CD4-positive, alpha-beta memory T cell (primary cell): ENCODE measurements around the gene RAPGEF1. TPM values are rescaled to one million over a fixed set of nuclear protein-coding genes. Genes with fewer than 3 reads are reported as not detected.

Experiments used
- CTCF ChIA-PET: fragments of 350-600 bp; sonication (Branson Sonifier 250); formaldehyde crosslinking; loops from one replicate; lab custom pipeline; 2021; ENCODE audit warnings: inconsistent platforms; ENCODE audit not compliant: partially characterized antibody; lab: Charles Lee
- POLR2A ChIA-PET: fragments of 350-600 bp; sonication (Branson Sonifier 250); formaldehyde crosslinking; loops from one replicate; lab custom pipeline; 2021; ENCODE audit not compliant: partially characterized antibody; lab: Charles Lee
- DNase-seq, 5 donors: peaks; one replicate each; pipeline versions ENCODE4 v3.0.0 to v3.0.0-alpha.2; 2020 to 2022; ENCODE audit warnings: mixed read lengths in 1 of 5
- H3K27ac ChIP-seq: one replicate; pipeline ENCODE4 v1.7.0; 2013; ENCODE audit warnings: low read depth, low read length
- H3K27me3 ChIP-seq: 2 replicates; pipeline ENCODE4 v1.7.0; 2013; ENCODE audit warnings: mild to moderate bottlenecking, low read length, moderate library complexity; ENCODE audit not compliant: insufficient read depth
- H3K36me3 ChIP-seq: 2 replicates; pipeline ENCODE4 v1.7.0; 2013; ENCODE audit warnings: mild to moderate bottlenecking, low read length, moderate library complexity; ENCODE audit not compliant: insufficient read depth
- H3K4me1 ChIP-seq: 2 replicates; pipeline ENCODE4 v1.7.0; 2013; ENCODE audit warnings: mild to moderate bottlenecking, low read length, moderate library complexity; ENCODE audit not compliant: insufficient read depth
- H3K4me3 ChIP-seq, 2 donors: one replicate each; pipeline ENCODE4 v1.7.0; 2013; ENCODE audit warnings: low read length in 2 of 2, mild to moderate bottlenecking in 1 of 2
- H3K9me3 ChIP-seq, 2 donors: one replicate each; pipeline ENCODE4 v1.7.0; 2013; ENCODE audit warnings: low read length in 2 of 2, control low read depth in 1 of 2; ENCODE audit not compliant: control insufficient read depth in 1 of 2
- H3K27ac Mint-ChIP-seq, 7 donors: one replicate each; pipeline ENCODE4 v1.8.0; 2020 to 2021; ENCODE audit warnings: mixed read lengths in 7 of 7, mild to moderate bottlenecking in 6 of 7, inconsistent platforms in 3 of 7, moderate library complexity in 3 of 7
- H3K27me3 Mint-ChIP-seq, 2 donors: one replicate each; pipeline ENCODE4 v1.8.0; 2020 to 2021; ENCODE audit warnings: mixed read lengths in 2 of 2
- H3K36me3 Mint-ChIP-seq, 2 donors: one replicate each; pipeline ENCODE4 v1.8.0; 2020 to 2021; ENCODE audit warnings: mixed read lengths in 2 of 2, inconsistent platforms in 1 of 2, mild to moderate bottlenecking in 1 of 2
- H3K4me1 Mint-ChIP-seq, 4 donors: one replicate each; pipeline ENCODE4 v1.8.0; 2020 to 2021; ENCODE audit warnings: mixed read lengths in 4 of 4, mild to moderate bottlenecking in 1 of 4
- H3K4me3 Mint-ChIP-seq, 8 donors: one replicate each; pipeline ENCODE4 v1.8.0; 2020 to 2021; ENCODE audit warnings: mixed read lengths in 8 of 8, mild to moderate bottlenecking in 7 of 8, moderate library complexity in 6 of 8, inconsistent platforms in 3 of 8
- H3K9me3 Mint-ChIP-seq, 8 donors: one replicate each; pipeline ENCODE4 v1.8.0; 2020 to 2021; ENCODE audit warnings: mixed read lengths in 8 of 8, mild to moderate bottlenecking in 5 of 8, inconsistent platforms in 3 of 8, moderate library complexity in 1 of 8
- intact Hi-C: fragments of 100-400 bp; cut with micrococcal nuclease; formaldehyde crosslinking; loops from one replicate; pipeline ENCODE4 v1.15.1; 2023
- polyA plus RNA-seq, 2 donors: library from polyadenylated mRNA; unstranded; fragments of 300-500 nt; fragmentation: Illumina TruSeq; gene quantifications; one replicate each; pipeline ENCODE4 v1.2.3, GENCODE V29; 2021
- total RNA-seq, 2 experiments: library from RNA; stranded (reverse); gene quantifications; one replicate each; pipeline ENCODE4 v1.2.3, GENCODE V29; 2021

RAPGEF1 gene
- total and polyA plus RNA-seq, 4 experiments from 2014 or later = 1.5 to 149 (median 76.2) TPM

DNA sequence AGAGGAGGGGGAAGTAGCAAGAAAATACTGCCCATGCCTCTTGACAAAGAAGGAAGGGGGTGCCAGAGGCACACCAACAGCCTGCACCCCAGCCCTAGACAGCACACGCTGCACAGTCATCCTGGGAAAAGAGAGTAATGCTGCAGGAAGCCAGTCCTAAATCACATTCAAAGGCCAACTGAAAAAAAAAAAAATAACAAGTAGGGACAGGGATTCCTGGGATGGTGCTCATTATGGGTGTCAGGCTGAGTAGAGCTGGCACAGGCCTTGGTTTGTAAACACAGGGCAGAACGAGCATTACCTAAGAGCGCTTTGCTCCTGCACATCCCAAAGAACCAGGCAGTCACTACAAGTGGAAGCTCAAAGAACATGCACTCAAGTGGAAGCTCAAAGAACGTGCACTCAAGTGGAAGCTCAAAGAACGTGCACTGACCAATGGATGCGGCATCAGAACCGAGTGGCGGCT lies 7.8 kb downstream of the RAPGEF1 start:
- peaks cover 79 to 98% (median 91%) of the 10 kb centered on the region in 4 donors for H3K4me1 Mint-ChIP-seq
- peaks cover 9 to 31% of the 10 kb centered on the region in 2 donors for H3K36me3 Mint-ChIP-seq
- no peak for DNase-seq
- intact Hi-C loops = loop anchor here (2.0 to 10.0 kb wide), 3 partner anchors 13 to 477 kb away; no protein-coding TSS in a partner anchor
- H3K27ac Mint-ChIP-seq = peak overlapping the region; percentile 89 to 98 (median 96)
- H3K4me3 Mint-ChIP-seq = peak overlapping the region; percentile 75 to 96 (median 85)
- H3K36me3 ChIP-seq = no peaks in the 10 kb centered on the region
- H3K4me3 ChIP-seq = peak overlapping the region in 1 of 2 donors; percentile 53
- no peaks in the 10 kb centered on the region for H3K27me3 ChIP-seq
- ChIA-PET CTCF (interaction anchor here (0.6 to 3.8 kb wide), 16 partner anchors 11 to 153 kb away, joined by 3 to 33 read pairs (median 4); no protein-coding TSS in a partner anchor), POLR2A (interaction anchor here (0.6 to 19.6 kb wide), 27 partner anchors 7 to 479 kb away, joined by 3 to 692 read pairs (median 7); partner anchors contain the start of gene RAPGEF1)
- no peaks in the 10 kb centered on the region for H3K27me3 Mint-ChIP-seq
- no peaks in the 10 kb centered on the region for H3K9me3 ChIP-seq
- H3K27ac ChIP-seq = peak overlapping the region; percentile 84
- H3K4me1 ChIP-seq = peaks cover 97% of the 10 kb centered on the region
- no peaks in the 10 kb centered on the region for H3K9me3 Mint-ChIP-seq

DNA sequence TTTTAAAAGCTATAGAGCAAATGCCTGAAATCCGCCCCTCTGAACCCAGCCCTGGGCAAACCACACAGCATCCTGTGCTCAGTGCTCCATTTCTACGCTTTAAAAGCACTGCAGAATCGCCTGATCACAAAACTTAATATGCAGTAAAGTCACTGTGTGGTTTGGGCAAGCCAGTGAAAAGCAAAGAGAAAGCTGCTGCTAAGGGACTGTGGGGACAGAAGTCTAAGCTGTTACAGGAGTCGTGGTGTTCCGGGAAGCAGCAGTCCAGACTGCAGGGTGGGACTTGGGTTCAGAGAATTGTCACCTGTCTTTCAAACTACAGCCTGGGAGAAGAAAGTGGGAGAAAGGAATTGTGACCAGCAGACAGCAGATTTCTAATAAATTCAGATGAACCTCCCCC lies 8.2 kb downstream of the RAPGEF1 start:
- DNase-seq = peak; percentile 56 to 69 (median 66)
- H3K36me3 ChIP-seq = no peaks in the 10 kb centered on the region
- Mint-ChIP-seq H3K36me3 (peaks cover 9 to 27% of the 10 kb centered on the region in 2 donors), H3K27ac (peak overlapping the region; percentile 89 to 98 (median 96)), H3K27me3 (no peaks in the 10 kb centered on the region), H3K4me1 (peaks cover 79 to 98% (median 90%) of the 10 kb centered on the region in 4 donors), H3K4me3 (peak overlapping the region; percentile 75 to 96 (median 85)), H3K9me3 (no peaks in the 10 kb centered on the region)
- H3K9me3 ChIP-seq = no peaks in the 10 kb centered on the region
- intact Hi-C loops = loop anchor here (2.0 to 10.0 kb wide), 3 partner anchors 13 to 477 kb away; no protein-coding TSS in a partner anchor
- ChIA-PET POLR2A (interaction anchor here (0.6 to 19.6 kb wide), 24 partner anchors 8 to 479 kb away, joined by 3 to 692 read pairs (median 8); partner anchors contain the start of gene RAPGEF1), CTCF (interaction anchor here (0.6 to 3.8 kb wide), 13 partner anchors 8 to 153 kb away, joined by 3 to 33 read pairs (median 5); partner anchors contain the start of gene RAPGEF1)
- H3K27me3 ChIP-seq = no peaks in the 10 kb centered on the region
- peak overlapping the region; percentile 84 for H3K27ac ChIP-seq
- peak overlapping the region in 1 of 2 donors; percentile 53 for H3K4me3 ChIP-seq
- H3K4me1 ChIP-seq = peaks cover 97% of the 10 kb centered on the region

DNA sequence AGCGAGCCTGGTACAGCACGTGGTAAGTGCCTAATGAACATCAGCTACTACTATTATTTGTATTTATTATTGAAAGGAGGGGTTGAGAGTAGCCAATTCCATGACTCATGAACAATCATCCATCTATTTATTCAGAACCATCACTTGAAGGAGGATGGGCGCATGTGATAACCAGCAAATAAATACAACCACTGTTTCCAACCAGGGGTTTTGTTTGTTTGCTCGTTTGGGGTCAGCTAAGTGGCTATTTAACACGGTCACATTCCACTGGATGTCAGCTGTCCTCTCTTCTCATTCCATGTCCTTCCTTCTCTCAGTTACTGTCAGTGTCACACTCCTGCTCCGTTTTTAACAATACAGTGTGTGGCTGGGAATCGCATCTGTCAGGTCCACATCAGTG lies 8.6 kb downstream of the RAPGEF1 start:
- no peaks in the 10 kb centered on the region for H3K27me3 ChIP-seq
- no peaks in the 10 kb centered on the region for H3K9me3 Mint-ChIP-seq
- intact Hi-C loops = loop anchor here (10.0 kb wide), 1 partner anchor 476 kb away; no protein-coding TSS in a partner anchor
- peaks cover 9 to 23% of the 10 kb centered on the region in 2 donors for H3K36me3 Mint-ChIP-seq
- peaks cover 77 to 98% (median 89%) of the 10 kb centered on the region in 4 donors for H3K4me1 Mint-ChIP-seq
- H3K4me1 ChIP-seq = peaks cover 97% of the 10 kb centered on the region
- CTCF ChIA-PET = interaction anchor here (0.6 to 3.8 kb wide), 12 partner anchors 8 to 152 kb away, joined by 3 to 33 read pairs (median 6); partner anchors contain the start of gene RAPGEF1
- H3K4me3 ChIP-seq = peak overlapping the region in 1 of 2 donors; percentile 53
- H3K9me3 ChIP-seq = no peaks in the 10 kb centered on the region
- H3K4me3 Mint-ChIP-seq = peak overlapping the region; percentile 75 to 96 (median 85)
- DNase-seq = no peak
- peak overlapping the region; percentile 89 to 98 (median 96) for H3K27ac Mint-ChIP-seq
- POLR2A ChIA-PET = interaction anchor here (0.6 to 19.6 kb wide), 22 partner anchors 8 to 358 kb away, joined by 3 to 692 read pairs (median 11); partner anchors contain the start of gene RAPGEF1
- H3K36me3 ChIP-seq = no peaks in the 10 kb centered on the region
- H3K27me3 Mint-ChIP-seq = no peaks in the 10 kb centered on the region
- H3K27ac ChIP-seq = peak overlapping the region; percentile 84

DNA sequence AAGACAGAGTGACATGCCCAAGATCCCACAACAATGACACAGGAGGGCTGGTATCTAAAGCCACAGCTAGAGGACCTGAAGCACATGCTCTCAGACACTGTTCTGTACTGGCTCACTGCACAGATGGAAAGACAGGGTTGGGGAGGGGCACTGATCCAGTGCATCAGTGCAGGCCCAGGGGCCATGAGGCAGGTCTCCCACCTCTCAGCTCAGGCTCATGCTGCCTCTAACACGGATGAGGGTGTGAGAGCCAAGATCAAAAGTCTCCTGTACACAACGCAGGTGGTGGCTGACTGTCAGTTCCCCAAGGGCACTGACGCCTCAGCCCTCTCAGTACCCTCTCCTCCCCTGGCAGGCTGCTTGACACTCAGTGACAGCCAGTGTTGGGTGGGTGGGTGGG lies 10.9 kb downstream of the RAPGEF1 start:
- intact Hi-C loops = loop anchor here (1.0 to 2.0 kb wide), 3 partner anchors 9 to 50 kb away; no protein-coding TSS in a partner anchor
- POLR2A ChIA-PET = interaction anchor here (0.9 to 19.6 kb wide), 11 partner anchors 9 to 143 kb away, joined by 4 to 692 read pairs (median 8); no protein-coding TSS in a partner anchor
- Mint-ChIP-seq H3K4me3 (peak overlapping the region; percentile 74 to 90 (median 82)), H3K4me1 (peaks cover 70 to 97% (median 85%) of the 10 kb centered on the region in 4 donors), H3K27ac (peak overlapping the region; percentile 89 to 99 (median 97)), H3K9me3 (no peaks in the 10 kb centered on the region), H3K36me3 (peaks cover 4 to 11% of the 10 kb centered on the region in 2 donors), H3K27me3 (no peaks in the 10 kb centered on the region)
- H3K27ac ChIP-seq = peak overlapping the region; percentile 99
- H3K27me3 ChIP-seq = no peaks in the 10 kb centered on the region
- peak; percentile 73 to 89 (median 78) for DNase-seq
- peak overlapping the region; percentile 9 to 40 for H3K4me3 ChIP-seq
- CTCF ChIA-PET = interaction anchor here (0.9 to 5.6 kb wide), 7 partner anchors 8 to 137 kb away, joined by 3 to 28 read pairs (median 8); partner anchors contain the start of gene RAPGEF1
- H3K9me3 ChIP-seq = no peaks in the 10 kb centered on the region
- H3K36me3 ChIP-seq = no peaks in the 10 kb centered on the region
- H3K4me1 ChIP-seq = peaks cover 97% of the 10 kb centered on the region

DNA sequence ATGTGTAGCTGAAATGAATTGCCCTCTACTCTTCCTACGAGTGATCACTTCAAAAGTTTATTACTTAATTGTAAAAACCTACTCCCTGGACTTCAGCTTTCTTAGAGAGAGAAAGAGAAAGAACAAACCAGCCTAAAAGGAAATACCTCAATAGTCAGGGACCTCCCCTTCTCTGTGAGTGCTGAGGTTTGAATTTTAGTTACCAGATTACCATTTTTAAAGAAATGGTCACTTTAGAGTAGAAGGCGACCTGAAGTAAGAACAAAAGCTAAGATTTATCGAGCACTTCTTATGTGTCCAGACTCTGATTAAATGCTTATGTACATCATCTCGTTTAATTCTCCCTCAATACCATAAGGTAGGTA lies 11.3 kb downstream of the RAPGEF1 start:
- Histone ChIP-seq H3K9me3 (no peaks in the 10 kb centered on the region), H3K36me3 (no peaks in the 10 kb centered on the region), H3K4me3 (peak overlapping the region; percentile 23 to 40), H3K4me1 (peaks cover 97% of the 10 kb centered on the region), H3K27ac (peak overlapping the region; percentile 99), H3K27me3 (no peaks in the 10 kb centered on the region)
- peak overlapping the region; percentile 89 to 99 (median 97) for H3K27ac Mint-ChIP-seq
- DNase-seq = peak in 3 of 5 donors; percentile 43 to 49 (median 46)
- H3K27me3 Mint-ChIP-seq = no peaks in the 10 kb centered on the region
- H3K36me3 Mint-ChIP-seq = peaks cover 4 to 13% of the 10 kb centered on the region in 2 donors
- peaks cover 69 to 97% (median 84%) of the 10 kb centered on the region in 4 donors for H3K4me1 Mint-ChIP-seq
- ChIA-PET CTCF (interaction anchor here (0.9 to 5.6 kb wide), 7 partner anchors 9 to 137 kb away, joined by 3 to 28 read pairs (median 8); partner anchors contain the start of gene RAPGEF1), POLR2A (interaction anchor here (0.9 to 19.6 kb wide), 16 partner anchors 9 to 356 kb away, joined by 3 to 692 read pairs (median 6); no protein-coding TSS in a partner anchor)
- peak overlapping the region; percentile 74 to 90 (median 82) for H3K4me3 Mint-ChIP-seq
- intact Hi-C loops = loop anchor here (1.0 to 2.0 kb wide), 3 partner anchors 8 to 50 kb away; no protein-coding TSS in a partner anchor
- no peaks in the 10 kb centered on the region for H3K9me3 Mint-ChIP-seq

DNA sequence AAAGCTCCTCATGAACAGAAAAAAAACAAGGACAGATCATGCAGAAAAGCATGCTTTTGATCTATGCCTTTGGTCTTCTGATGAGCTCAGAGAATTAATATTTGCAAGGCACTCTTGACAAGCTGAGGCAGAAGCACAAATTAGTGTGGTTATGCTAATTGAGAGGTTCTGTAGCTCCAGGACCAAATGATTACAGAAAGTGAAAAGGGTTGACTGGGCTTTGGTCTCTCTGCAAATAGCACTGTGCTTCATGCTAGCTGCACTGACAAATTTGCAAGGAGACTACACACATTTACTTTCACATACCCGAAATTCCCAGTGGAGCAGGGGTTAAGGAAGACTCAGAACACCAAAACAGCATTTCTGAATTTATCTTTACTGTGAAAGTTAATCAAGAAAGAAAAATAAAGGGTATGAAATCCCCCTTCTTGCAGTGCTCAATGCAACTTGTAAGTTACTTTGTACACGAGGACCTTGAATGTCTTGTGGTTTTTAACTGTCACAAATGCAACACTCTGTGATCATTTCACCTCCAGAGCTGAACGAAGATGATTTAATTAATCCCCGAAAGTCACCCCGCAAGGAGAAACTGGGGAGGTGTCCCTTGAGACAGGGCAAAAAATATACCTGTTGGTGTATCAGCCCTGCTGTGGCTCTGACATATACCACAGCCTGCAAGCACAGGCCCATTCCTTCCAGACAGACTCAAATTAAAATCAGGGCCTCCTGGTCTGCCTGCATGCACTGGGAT lies 11.9 kb downstream of the RAPGEF1 start:
- no peaks in the 10 kb centered on the region for H3K27me3 Mint-ChIP-seq
- Histone ChIP-seq H3K4me1 (peaks cover 97% of the 10 kb centered on the region), H3K9me3 (no peaks in the 10 kb centered on the region), H3K27me3 (no peaks in the 10 kb centered on the region), H3K4me3 (peak overlapping the region; percentile 23 to 40), H3K27ac (peak overlapping the region; percentile 99), H3K36me3 (no peaks in the 10 kb centered on the region)
- peak in 2 of 5 donors; percentile 24 to 26 for DNase-seq
- H3K36me3 Mint-ChIP-seq = peaks cover 4 to 17% of the 10 kb centered on the region in 2 donors
- intact Hi-C loops = loop anchor here (1.0 to 2.0 kb wide), 3 partner anchors 8 to 49 kb away; no protein-coding TSS in a partner anchor
- ChIA-PET POLR2A (interaction anchor here (0.9 to 19.6 kb wide), 20 partner anchors 9 to 355 kb away, joined by 3 to 692 read pairs (median 6); no protein-coding TSS in a partner anchor), CTCF (interaction anchor here (0.6 to 5.6 kb wide), 10 partner anchors 8 to 59 kb away, joined by 3 to 28 read pairs (median 5); partner anchors contain the start of gene RAPGEF1)
- peak overlapping the region; percentile 89 to 99 (median 97) for H3K27ac Mint-ChIP-seq
- H3K4me1 Mint-ChIP-seq = peaks cover 72 to 97% (median 84%) of the 10 kb centered on the region in 4 donors
- no peaks in the 10 kb centered on the region for H3K9me3 Mint-ChIP-seq
- H3K4me3 Mint-ChIP-seq = peak overlapping the region; percentile 74 to 90 (median 82)
